ENCODE results near the gene HIGD1B.
A peak's percentile ranks its signal among the peaks of the same experiment; 100 is the strongest.
"Not testable (repeated sequence)": the region's sequence is repeated elsewhere in the genome, so short reads cannot be mapped to it uniquely, and the experiment has no call there.

Gene HIGD1B

GRCh38 chr17:44847586-44847985 lies at the start of gene HIGD1B:
Gene HIGD1B, plus strand, starts transcription at chr17:44847883. Its CDS starts 270 bp downstream, at chr17:44848153.
- DNase-seq (ENCODE audit: low read depth in 2 of 2), result no peak

- DNase-seq (ENCODE audit: low read depth in 2 of 2), result no peak
Measured at GRCh38 chr17:44798356-44798755, 49.3 kb upstream of the HIGD1B start.

GRCh38 chr17:44801880-44802279 lies 45.8 kb upstream of the HIGD1B start:
- DNase-seq (ENCODE audit: low read depth in 2 of 2), result no peak

- DNase-seq (ENCODE audit: low read depth in 2 of 2), result no peak
Measured at GRCh38 chr17:44804302-44805089, 43.2 kb upstream of the HIGD1B start.

GRCh38 chr17:44807093-44807816 lies 40.4 kb upstream of the HIGD1B start:
- DNase-seq (ENCODE audit: low read depth in 2 of 2), result no peak

GRCh38 chr17:44807817-44808155 lies 39.9 kb upstream of the HIGD1B start:
- DNase-seq (ENCODE audit: low read depth in 2 of 2), result no peak

GRCh38 chr17:44808156-44808555 lies 39.5 kb upstream of the HIGD1B start:
- no peak for DNase-seq (ENCODE audit: low read depth in 2 of 2)

GRCh38 chr17:44808656-44809388 lies 38.9 kb upstream of the HIGD1B start:
- DNase-seq (ENCODE audit: low read depth in 2 of 2), result not testable (repeated sequence)

- DNase-seq (ENCODE audit: low read depth in 2 of 2), result no peak
Measured at GRCh38 chr17:44812263-44812662, 35.4 kb upstream of the HIGD1B start.

- DNase-seq (ENCODE audit: low read depth in 2 of 2), result not testable (repeated sequence)
Measured at GRCh38 chr17:44818508-44818907, 29.2 kb upstream of the HIGD1B start.

GRCh38 chr17:44820631-44821212 lies 27.0 kb upstream of the HIGD1B start:
- no peak for DNase-seq (ENCODE audit: low read depth in 2 of 2)

GRCh38 chr17:44825236-44825635 lies 22.4 kb upstream of the HIGD1B start:
- DNase-seq (ENCODE audit: low read depth in 2 of 2), result not testable (repeated sequence)

GRCh38 chr17:44826123-44826790 lies 21.4 kb upstream of the HIGD1B start:
- DNase-seq (ENCODE audit: low read depth in 2 of 2), result no peak

- no peak for DNase-seq (ENCODE audit: low read depth in 2 of 2)
Measured at GRCh38 chr17:44827863-44828262, 19.8 kb upstream of the HIGD1B start.

GRCh38 chr17:44828919-44829522 lies 18.7 kb upstream of the HIGD1B start:
- no peak for DNase-seq (ENCODE audit: low read depth in 2 of 2)

- peak in 1 of 2 donors; percentile 4 for DNase-seq (ENCODE audit: low read depth in 2 of 2)
Measured at GRCh38 chr17:44829523-44830358, 17.9 kb upstream of the HIGD1B start, which contains the start of gene GJC1. Gene GJC1, minus strand, starts transcription at chr17:44830287. Its CDS starts 24,470 bp downstream, at chr17:44805817.

GRCh38 chr17:44830359-44831288 lies 17.1 kb upstream of the HIGD1B start:
- no peak for DNase-seq (ENCODE audit: low read depth in 2 of 2)

- DNase-seq (ENCODE audit: low read depth in 2 of 2), result no peak
Measured at GRCh38 chr17:44831371-44831770, 16.3 kb upstream of the HIGD1B start.

GRCh38 chr17:44832805-44833204 lies 14.9 kb upstream of the HIGD1B start:
- DNase-seq (ENCODE audit: low read depth in 2 of 2), result no peak
